Right lobe of liver (tissue), 4 donors: ENCODE data around the gene DLGAP4.

Source experiments
- CTCF ChIP-seq, 4 donors: fragments of 200-600 bp in 3 of 4; fragments of 450-650 bp in 1 of 4; IDR thresholded peaks; one replicate each; pipeline versions ENCODE4 v1.5.1 to v1.8.0; 2016 to 2022; ENCODE audit warnings: antibody characterized with exemption in 4 of 4, mild to moderate bottlenecking in 2 of 4
- POLR2A ChIP-seq: fragments of 450-650 bp; IDR thresholded peaks from one replicate; pipeline ENCODE4 v1.6.1; 2017; ENCODE audit warnings: antibody characterized with exemption, mild to moderate bottlenecking
- donor health status: DM: no; HTN: no; CAD: no.
- donor health status: DM: no; HTN: no; CAD: no.
- donor health status: DM: no; HTN: yes; CAD: no.

GRCh38 chr20:36279362-36279761, 26.8 kb upstream of the DLGAP4 start:
- no peak for TF ChIP-seq POLR2A
- TF ChIP-seq CTCF (IDR thresholded peaks at IDR 0.05), result no peak
